ENCODE measurements around the gene BLMH.
"Not testable (repeated sequence)": the region's sequence is repeated elsewhere in the genome, so short reads cannot be mapped to it uniquely, and the experiment has no call there.

BLMH gene

DNA sequence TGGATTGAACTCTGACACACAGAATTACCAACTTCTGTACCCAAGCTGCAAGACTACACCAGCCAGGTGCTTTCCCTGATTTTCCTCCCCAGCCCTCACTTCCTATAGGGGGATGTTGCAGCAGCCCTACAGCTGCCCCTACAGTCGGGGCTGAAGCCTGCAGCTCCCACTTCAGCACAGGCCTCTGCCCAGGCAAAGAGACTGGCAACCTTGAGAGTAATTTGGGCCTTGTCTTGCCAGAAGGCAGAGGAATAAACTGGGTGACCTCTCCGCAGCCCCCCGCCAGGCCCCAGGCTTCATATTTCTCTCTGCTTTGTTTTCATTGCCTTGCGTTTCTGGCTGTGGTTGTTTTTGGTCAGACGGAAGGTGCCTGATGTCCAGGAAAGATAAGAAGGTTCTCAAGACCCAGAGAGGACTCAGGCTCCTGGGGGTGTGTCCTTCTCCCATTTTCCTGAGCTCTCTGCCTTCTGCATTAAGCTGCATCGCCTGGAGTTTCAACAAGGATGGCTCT lies 88.2 kb downstream of the BLMH start:
- POLR2A ChIA-PET (ENCODE audit: low non-redundant PET) = interaction anchor here (0.6 kb wide), 2 partner anchors 14 to 49 kb away, joined by 3 read pairs; no protein-coding TSS in a partner anchor
- DNase-seq (ENCODE audit: low spot score) = no peak
- TF ChIP-seq CTCF (conservative IDR thresholded peaks at IDR 0.05; ENCODE audit: low read depth) = no peak
- H3K27ac ChIP-seq = no peak overlapping the region
- CTCF ChIA-PET = no interaction called here

GRCh38 chr17:30200656-30201055 lies 91.1 kb downstream of the BLMH start:
- CTCF ChIA-PET; POLR2A ChIA-PET (ENCODE audit: low non-redundant PET): not testable (repeated sequence)

DNA sequence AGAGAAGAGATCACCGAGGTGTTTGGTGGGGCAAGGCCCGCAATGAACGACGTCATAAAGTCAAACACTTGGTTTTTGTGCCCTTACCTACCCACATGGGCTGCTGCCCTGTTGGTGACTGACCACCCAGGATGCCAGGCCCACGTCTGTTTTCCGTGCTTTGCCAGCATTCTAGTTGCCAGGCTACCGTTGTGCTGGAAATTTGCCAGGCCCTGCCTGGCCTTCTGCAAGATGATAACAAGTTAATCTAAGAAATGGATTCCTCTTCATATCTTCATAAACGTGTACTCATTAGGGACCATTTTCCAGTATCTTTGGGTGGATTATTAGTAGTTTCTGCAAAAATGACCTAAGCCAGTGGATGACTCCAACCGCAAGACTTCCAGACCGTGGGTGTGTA lies 91.6 kb downstream of the BLMH start:
- no peak for DNase-seq (ENCODE audit: low spot score)
- ChIA-PET CTCF (interaction anchor here (1.0 kb wide), 1 partner anchor 74 kb away, joined by 5 read pairs; no protein-coding TSS in a partner anchor), POLR2A (ENCODE audit: low non-redundant PET) (no interaction called here)
- H3K27ac ChIP-seq = no peak overlapping the region
- no peak for TF ChIP-seq CTCF (conservative IDR thresholded peaks at IDR 0.05; ENCODE audit: low read depth)

More at GRCh38 chr17:30200656-30201055, 91.1 kb downstream of the BLMH start:
- not testable (repeated sequence) for H3K27ac ChIP-seq; DNase-seq (ENCODE audit: low spot score)

GRCh38 chr17:30199600-30199999 lies 92.1 kb downstream of the BLMH start:
- POLR2A ChIA-PET (ENCODE audit: low non-redundant PET) = no interaction called here
- no peak overlapping the region for H3K27ac ChIP-seq
- no peak for TF ChIP-seq CTCF (conservative IDR thresholded peaks at IDR 0.05; ENCODE audit: low read depth)
- CTCF ChIA-PET = interaction anchor here (0.6 to 1.0 kb wide), 2 partner anchors 73 to 75 kb away, joined by 4 to 5 read pairs; no protein-coding TSS in a partner anchor
- DNase-seq (ENCODE audit: low spot score) = no peak
